Activated naive CD4-positive, alpha-beta T cell treated with anti-CD3 and anti-CD28 coated beads, Interleukin-2, amount 50 U/mL, for 16 hours (primary cell): ENCODE measurements around the gene ABCA4.

Source experiments
- DNase-seq: peaks from one replicate; pipeline ENCODE4 v3.0.0-alpha.2; 2020

ABCA4 gene

DNA sequence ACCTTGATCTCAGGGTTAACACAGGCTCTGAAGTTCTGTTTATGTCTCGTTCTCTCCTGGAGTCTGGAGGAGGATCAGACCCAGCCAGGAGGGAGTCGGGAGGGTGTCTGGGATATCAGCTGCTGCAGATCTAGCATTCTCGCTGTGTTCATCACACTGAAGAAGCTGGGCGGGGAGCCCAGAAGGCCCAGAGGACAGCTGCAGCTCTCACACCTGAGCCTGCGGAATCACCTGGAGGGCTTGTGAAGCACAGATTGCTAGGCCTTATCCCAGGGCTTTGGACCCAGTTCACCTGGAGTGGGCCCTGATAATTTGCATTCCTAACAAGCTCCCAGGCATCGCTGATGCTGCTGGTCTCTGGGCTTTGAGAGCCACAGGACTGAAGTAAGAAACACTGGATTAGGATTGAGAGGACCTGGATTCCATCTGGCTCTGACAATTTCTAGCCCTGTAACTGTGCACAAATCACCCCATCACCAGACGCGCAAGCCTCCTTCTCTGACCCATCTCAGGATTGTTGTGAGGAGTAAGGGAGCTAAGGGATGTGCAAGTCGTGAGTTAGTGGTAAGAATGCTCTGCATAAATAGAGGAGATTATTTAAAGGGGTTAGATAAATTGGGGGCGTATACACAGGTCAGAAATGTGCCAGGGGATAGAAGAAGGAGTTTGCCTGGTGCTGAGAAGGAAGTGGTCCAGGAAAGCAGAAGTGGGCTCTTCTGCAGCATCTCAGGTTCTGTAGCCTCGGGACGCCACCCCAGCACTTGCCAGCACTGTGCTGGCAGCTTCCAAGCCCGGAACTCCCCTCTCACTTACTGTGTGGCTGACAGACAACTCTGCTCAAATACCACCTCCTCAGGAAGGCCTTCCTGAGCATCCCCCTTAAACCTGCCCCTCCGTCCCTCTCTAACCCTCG is 19.1 kb downstream of the ABCA4 start:
- DNase-seq = no peak

DNA sequence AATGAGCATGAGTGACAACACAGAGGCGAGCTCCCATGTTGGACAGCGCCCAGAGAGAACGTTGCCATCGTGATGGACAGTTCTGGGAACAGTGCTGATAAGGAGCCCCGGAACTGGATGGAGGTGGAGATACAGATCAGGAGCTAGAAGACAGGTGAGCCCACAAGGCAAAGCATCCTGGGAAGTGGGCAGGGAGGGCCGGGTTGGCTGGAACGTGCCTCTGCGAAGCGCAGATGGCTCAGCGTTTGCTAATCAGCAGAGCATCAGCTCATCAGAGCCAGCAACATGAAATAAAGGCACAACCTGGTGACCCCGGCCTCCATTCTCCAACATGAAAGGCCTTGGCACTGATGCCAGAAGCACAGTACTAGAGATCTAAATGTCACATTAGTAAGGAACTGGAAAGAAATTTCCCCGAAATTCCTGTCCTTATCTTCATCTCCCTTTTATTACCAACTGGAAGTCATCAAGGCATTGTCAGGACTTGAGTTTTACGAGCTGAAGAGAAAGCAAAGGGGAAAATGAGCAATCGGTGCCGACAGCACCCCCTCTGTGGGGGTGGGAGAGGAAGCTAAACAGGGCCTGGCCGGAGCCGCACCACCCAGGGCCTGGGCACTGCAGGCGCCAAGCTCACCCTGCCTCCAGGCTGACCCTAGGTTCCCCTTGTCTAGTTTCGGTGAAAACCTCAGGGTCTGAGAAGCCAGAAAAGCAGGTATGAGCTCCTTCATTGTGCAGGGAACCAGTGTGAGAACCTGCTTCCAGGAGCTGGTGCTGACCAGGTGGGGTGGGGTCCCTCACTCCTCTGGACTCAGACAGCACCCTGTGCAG is 19.9 kb downstream of the ABCA4 start:
- no peak for DNase-seq

DNA sequence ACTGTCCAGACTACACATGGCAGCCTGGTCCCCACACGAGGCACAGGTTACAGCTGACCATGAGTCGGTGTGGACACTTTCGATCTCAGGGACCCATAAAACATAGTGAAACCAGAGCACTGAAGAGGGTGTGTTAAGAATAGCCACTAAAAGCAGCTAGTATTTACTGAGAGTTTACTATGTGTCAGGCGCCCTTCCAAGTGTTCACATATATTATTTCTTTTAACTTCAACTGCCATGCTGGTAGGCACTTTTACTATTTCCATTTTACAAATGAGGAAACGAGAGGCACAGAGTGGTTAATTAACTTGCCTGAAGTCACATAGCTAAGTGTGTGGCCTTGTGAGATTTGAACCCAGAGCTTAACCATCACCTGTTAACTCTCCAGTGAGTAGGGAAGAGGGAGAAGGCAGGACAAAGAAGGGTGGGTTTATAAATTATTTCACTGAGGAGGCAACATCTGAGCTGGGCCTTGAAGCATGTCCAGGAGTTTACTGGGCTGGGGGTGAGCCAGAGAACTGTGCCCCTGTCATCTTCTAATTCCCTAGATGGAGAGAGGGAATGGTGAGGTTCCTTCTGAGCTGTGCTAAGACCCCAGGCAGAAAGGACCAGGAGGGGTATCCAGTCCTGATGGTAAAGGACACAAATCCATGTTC is 20.7 kb downstream of the ABCA4 start:
- no peak for DNase-seq

- no peak for DNase-seq
Observed at GRCh38 chr1:94099303-94099702, 21.6 kb downstream of the ABCA4 start.

GRCh38 chr1:94098585-94099111 is 22.3 kb downstream of the ABCA4 start:
- no peak for DNase-seq

DNA sequence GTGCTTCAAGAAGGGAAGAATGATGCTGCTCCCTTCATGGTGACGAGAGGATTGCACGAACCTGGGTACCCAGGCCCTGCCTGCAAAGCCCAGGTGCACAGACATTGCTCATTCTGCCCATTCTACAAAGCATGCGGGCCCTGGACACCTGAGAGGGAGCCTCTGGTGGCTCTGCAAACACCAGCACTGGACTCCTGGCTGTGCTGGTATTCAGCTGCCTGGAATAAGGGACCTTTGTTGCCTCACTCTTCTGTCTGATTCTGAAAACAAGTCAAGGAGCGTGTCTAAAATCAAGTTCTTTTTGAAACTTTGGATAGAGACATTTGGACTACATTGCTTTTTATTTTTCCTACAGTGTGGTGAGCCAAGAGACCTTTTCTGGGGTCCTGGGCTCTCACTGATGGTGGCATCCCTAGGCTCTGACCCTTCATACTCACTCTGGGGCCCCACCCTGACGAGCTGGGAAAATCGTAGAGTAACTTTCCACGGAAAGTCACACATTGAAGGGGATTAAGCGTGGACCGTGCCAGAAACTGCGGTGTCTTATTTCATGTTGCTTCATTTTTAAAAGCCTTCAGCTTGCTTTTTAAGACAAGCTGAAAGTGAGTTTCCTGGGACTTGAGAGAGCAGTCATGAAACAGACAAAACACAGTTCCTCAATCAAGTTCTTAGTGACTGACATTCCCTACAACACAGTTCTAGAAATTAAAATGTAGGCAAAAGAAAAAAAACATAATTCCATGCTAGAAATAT is 24.0 kb downstream of the ABCA4 start:
- no peak for DNase-seq

- DNase-seq = no peak
Observed at GRCh38 chr1:94095744-94096469, 25.0 kb downstream of the ABCA4 start.

DNA sequence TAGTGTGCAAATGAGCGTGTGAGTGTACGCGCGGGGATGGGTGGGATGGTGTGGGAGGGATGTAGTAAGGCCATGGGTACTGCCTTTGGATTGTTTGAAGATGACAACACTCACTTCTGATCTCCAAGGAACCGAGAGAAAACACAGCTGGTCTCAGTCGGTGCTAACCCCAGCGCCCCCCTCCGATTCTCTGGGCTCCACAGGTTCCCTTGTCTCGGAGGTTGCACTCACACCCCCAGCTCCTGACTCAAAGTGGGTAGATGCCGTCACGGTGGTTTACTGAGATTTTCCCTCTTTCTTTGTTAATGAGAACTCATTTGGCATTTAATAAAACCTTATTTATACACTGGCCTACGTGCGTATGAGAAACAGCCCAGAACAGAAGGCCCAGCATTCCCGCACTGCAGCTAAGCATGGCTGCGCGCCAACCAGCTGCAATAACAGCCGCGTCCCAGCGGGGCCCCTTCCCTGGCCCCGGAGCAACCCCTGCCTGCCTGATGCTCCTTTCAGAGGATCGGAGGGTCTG is 25.8 kb downstream of the ABCA4 start:
- DNase-seq = no peak

DNA sequence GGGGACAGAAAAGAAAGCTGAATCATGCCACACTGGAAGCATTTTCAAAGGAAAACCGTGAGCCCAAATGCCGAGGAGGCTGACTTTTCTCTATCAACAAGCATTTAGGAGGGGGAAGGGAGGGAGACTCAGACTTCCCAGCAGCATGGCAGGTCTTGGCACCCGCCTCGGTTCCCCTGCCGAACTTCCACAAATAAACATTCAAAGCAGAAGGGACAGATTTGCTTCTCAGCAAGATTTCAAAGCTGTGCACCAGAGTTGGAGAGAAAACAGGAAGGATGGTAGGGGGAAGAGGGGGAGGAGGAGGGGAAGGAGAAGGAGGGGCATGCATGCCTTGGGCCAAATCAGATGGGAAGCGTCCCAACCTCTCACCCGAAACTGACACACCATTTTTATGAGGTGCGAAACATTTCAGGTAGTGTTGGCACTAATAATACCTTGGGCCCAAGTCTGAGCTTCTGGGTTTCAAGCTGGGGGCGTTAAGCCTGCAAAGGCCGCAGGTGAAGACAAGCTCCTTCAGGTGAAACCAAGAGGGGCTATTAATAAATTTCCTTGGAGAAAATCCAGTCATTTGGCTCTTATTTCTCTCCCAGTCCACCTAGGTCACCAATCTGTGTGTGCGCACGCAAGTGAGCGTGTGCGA is 26.4 kb downstream of the ABCA4 start:
- DNase-seq = no peak

- DNase-seq = no peak
Observed at GRCh38 chr1:94093996-94094395, 27.0 kb downstream of the ABCA4 start.

DNA sequence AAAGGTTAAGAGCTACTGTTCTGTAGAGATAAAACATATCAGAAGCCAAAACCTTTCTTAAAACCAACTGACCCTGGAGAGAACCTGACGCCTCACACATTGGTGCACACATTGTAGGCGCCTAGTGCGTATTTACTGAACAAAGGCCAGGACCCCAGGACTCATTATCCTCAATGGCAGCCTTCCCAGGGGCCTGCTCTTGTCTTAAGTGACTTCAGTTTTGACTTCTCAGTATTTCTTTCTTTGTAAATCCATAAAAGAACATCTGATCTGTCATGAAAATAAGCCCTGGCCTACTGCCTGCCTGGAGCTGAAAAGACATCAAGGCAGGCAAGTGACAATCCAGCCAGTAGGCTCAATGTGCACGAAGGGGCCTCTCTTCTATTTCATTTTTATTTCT is 27.6 kb downstream of the ABCA4 start:
- no peak for DNase-seq

GRCh38 chr1:94092210-94092613 is 28.7 kb downstream of the ABCA4 start:
- no peak for DNase-seq

DNA sequence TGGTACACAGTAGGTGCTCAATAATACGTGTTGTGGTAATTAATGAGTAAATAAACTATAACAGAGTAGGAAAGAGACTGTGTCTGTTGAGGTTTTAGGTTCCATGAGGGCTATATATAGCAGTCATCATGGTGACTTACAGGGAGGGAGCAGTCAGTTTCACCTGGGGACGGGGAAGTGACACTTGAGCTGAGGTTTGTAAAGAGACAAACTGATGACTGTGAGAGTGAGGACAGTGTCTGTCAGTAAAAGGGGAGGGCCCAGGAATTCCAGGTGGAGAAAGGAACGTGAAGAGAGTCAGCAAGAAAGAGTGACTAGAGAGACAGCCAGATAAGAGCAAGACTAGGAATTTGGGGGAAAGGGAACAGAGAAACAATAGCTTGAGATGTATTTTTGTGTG is 30.2 kb downstream of the ABCA4 start:
- no peak for DNase-seq

GRCh38 chr1:94087193-94087592 is 33.8 kb downstream of the ABCA4 start:
- DNase-seq = no peak

- no peak for DNase-seq
Observed at GRCh38 chr1:94084547-94084946, 36.4 kb downstream of the ABCA4 start.

- no peak for DNase-seq
Observed at GRCh38 chr1:94084085-94084484, 36.9 kb downstream of the ABCA4 start.

- no peak for DNase-seq
Observed at GRCh38 chr1:94083681-94084080, 37.3 kb downstream of the ABCA4 start.

DNA sequence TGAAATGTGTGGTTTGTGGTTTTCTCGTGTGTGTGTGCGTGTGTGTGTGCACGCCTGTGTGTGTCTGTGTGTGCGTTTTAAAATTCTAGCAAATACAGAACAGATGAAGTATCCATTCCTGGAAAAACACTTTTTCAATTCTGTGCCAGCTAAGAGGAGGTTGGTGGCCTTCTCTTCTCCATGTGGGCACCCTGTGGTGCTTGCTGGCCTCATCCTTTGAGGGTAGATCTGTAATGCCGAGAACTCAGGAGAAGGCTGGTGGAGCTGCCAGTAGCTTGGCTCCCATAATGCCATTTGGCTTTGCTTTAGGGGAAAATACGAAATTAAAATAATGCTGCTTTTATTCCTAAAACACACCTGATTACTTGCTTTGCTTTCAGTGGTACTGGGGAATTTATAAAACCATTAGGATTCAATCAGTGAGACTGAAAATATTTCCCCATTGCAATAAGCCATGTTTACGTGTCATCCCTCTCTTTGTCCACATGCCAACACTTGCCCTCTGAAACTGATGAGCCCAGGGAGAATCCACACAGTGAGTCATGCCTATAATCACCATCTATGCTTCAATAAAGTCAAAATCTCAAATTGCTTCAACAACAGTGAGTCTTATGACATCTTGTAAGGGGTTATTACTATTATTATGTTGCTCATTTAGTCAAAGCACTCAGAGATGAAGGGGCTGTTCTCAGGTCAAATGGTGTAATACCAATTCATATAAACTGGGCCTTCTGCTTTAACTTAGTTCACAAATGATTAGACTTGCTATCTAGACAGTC is 39.2 kb downstream of the ABCA4 start:
- DNase-seq = no peak

- no peak for DNase-seq
Observed at GRCh38 chr1:94079989-94080388, 41.0 kb downstream of the ABCA4 start.
